Measurements from ENCODE around the gene SSX2IP.
A peak's percentile ranks its signal among the peaks of the same experiment; 100 is the strongest.
"Not testable (repeated sequence)": the region's sequence is repeated elsewhere in the genome, so short reads cannot be mapped to it uniquely, and the experiment has no call there.

SSX2IP gene, protein sequence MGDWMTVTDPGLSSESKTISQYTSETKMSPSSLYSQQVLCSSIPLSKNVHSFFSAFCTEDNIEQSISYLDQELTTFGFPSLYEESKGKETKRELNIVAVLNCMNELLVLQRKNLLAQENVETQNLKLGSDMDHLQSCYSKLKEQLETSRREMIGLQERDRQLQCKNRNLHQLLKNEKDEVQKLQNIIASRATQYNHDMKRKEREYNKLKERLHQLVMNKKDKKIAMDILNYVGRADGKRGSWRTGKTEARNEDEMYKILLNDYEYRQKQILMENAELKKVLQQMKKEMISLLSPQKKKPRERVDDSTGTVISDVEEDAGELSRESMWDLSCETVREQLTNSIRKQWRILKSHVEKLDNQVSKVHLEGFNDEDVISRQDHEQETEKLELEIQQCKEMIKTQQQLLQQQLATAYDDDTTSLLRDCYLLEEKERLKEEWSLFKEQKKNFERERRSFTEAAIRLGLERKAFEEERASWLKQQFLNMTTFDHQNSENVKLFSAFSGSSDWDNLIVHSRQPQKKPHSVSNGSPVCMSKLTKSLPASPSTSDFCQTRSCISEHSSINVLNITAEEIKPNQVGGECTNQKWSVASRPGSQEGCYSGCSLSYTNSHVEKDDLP

GRCh38 chr1:84690397-84691121 lies at the start of gene SSX2IP:
Gene SSX2IP, minus strand, starts transcription at chr1:84690461. Its CDS starts 19,242 bp downstream, at chr1:84671219.
- peak; percentile 99 for DNase-seq (ENCODE audit: low spot score)

DNA sequence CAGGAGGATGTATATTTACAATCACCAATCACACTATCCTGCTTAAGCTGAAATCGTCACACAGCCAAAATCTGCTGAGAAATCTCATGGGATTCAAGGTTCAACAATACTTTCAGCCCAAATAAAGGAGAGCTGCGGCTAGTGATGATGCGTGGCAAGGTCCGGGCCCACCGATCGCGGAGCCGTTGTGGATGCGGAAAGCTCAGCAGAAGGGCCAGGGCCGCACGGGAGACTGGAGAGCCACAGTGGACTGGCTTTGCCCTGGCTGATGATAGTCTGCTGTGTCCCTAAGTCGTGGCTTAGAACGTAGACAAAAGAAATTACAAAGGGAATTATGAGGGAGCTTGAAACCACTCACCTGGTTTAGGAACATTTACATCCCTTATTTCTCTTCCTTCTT lies 48.0 kb upstream of the SSX2IP start:
- DNase-seq (ENCODE audit: low spot score): no peak

DNA sequence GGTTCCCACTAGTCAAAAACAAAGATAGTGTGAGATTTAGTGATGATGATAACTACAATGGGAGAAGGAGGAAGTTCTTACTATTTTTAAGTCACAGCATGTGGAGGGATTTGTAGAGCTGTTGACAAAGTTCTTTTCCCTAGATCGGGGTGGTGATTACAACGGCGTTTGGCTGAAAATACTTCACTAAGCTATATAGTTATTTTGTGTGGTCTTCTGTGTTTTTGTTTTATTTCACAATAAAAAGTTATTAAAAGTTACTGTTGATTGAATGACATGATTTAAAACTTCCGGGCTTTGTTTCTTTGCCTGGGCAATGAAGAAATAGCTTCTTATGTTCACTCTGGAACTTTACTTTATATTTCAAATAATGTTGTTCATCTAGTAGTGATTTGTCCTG lies 47.3 kb upstream of the SSX2IP start:
- DNase-seq (ENCODE audit: low spot score): no peak

DNA sequence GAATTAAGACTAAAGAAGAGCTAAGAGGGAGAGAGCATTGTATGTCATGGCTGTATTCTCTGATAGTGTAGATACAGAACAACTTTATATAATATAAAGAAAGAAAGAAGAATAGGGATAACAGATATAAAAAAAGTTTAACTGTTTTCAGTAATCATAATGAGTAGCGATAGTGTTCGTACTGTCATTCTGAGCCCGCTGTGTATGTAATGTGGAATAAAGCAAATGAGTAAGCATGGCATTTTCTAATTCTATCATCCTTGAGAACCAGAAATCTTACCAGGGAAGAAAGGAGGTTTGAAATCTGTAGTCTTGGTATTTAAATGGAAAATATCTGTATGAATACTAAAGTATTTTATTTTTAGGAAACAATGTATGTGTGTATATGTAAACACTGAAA lies 46.7 kb upstream of the SSX2IP start:
- DNase-seq (ENCODE audit: low spot score): no peak

GRCh38 chr1:84736445-84736844 lies 46.2 kb upstream of the SSX2IP start:
- DNase-seq (ENCODE audit: low spot score): no peak

- peak; percentile 29 for DNase-seq (ENCODE audit: low spot score)
These were observed 45.2 kb upstream of the SSX2IP start for GRCh38 chr1:84735483-84735882.

DNA sequence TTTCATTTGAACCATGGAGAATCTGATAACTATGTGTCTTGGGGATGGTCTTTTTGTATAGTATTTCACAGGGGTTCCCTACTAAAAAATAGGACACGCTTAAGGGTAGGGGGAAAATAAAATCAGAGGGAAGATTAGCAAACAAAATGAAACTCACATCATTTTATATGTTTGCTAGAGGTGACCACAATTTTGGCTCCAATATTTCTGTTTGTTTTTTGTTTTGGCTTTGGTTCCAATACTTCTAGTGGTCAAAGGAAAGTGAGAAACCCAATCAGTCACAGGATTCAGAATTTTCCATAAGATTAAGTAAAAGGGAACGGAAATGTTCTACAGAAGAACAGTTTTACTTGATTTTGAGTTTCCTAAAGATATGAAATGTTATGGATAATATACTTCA lies 42.3 kb upstream of the SSX2IP start:
- no peak for DNase-seq (ENCODE audit: low spot score)

- no peak for DNase-seq (ENCODE audit: low spot score)
These were observed 41.3 kb upstream of the SSX2IP start for GRCh38 chr1:84731519-84731918.

DNA sequence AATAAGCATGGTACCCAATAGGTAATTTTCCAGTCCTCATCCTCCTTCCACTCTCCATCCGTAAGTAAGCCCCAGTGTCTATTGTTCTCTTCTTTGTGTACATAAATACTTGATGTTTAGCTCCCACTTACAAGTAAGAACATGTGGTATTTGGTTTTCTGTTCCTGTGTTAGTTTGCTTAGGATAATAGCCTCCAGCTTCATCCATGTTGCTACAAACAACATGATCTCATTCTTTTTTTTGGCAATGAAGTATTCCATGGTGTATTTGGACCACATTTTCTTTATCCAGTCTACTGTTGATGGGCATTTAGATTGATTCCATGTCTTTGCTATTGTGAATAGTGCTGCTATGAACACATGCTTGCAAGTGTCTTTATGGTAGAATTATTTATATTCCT lies 37.5 kb upstream of the SSX2IP start:
- not testable (repeated sequence) for DNase-seq (ENCODE audit: low spot score)

GRCh38 chr1:84726593-84727499 lies 36.6 kb upstream of the SSX2IP start:
- peak; percentile 22 for DNase-seq (ENCODE audit: low spot score)

GRCh38 chr1:84724128-84724860 lies 34.0 kb upstream of the SSX2IP start:
- DNase-seq (ENCODE audit: low spot score): no peak

GRCh38 chr1:84722794-84723193 lies 32.5 kb upstream of the SSX2IP start:
- peak; percentile 51 for DNase-seq (ENCODE audit: low spot score)

- DNase-seq (ENCODE audit: low spot score): not testable (repeated sequence)
These were observed 31.6 kb upstream of the SSX2IP start for GRCh38 chr1:84721872-84722271.

DNA sequence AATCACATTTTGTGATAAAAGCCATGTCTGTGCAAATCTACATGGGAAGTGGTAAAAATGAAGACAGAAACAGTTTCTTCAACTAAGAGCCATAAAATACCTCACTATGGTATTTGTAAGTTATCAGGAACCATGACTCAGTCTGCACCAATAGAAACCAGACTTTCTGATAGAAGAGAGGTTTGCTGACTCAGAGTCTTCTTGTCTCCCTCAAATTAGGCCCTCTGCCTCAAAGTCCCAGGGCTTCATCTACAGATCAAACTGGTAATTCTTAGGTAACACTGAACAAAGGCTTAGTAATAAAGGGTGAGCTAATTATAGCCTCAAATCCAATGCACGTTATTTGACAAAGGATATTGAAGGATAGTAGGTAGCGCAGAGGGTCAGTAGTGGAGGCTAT lies 30.9 kb upstream of the SSX2IP start:
- peak; percentile 75 for DNase-seq (ENCODE audit: low spot score)

DNA sequence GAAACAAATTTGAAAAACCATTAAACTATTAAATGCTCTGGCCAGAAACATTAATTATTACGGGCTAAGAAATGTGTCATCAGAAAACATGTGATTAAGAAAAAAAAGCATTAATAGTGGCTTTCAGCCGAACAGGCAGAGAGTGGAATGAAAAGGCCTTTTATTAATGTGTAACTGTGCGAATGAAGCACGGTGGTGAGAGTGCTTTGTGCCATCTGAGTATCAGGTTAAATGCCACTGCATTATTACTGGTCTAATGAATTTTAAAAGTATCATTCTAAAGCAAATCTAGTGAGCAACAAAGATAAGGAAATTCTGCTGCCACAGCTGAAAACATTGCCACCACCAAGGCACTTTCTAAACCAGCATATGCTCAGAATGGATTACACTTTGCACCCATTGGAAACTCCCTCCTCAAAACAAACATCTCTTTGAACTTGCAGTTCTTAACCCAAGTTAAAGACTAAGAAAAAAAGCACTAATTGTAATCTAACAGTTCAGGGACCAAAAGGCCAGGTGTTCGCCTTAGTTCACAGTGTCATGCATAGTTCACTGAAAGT lies 30.0 kb upstream of the SSX2IP start:
- no peak for DNase-seq (ENCODE audit: low spot score)

DNA sequence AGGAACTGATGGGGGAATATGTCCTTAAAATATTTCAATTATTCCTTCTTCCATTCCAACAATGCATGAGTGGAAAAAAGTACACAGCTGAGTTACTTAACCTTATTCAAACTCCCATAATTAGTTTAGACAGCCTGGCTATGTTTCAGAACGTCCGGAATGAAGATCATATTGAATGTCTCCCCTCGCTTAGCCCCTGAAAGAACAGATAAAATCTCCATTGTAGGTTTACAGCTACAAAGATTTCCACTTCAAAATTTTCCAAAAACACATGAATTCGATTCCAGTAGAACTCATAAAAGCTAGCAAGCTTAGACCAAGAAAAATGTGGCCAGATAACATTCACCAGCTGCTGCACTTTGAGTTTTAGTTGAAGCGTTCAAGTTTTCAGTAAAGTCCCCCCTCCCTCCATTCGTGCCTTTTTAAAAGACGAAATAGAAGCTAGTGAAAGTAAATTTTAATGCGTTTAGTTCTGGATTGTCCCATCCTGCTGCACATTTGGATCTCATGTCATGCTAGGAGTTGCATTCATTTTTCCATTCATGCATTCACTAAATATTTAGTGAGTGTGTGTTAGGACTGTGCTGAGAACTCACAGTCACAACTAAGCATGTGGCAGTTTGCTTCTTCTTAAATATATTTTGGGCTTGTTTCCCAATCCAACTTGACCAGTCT lies 29.4 kb upstream of the SSX2IP start:
- DNase-seq (ENCODE audit: low spot score): peak; percentile 35

DNA sequence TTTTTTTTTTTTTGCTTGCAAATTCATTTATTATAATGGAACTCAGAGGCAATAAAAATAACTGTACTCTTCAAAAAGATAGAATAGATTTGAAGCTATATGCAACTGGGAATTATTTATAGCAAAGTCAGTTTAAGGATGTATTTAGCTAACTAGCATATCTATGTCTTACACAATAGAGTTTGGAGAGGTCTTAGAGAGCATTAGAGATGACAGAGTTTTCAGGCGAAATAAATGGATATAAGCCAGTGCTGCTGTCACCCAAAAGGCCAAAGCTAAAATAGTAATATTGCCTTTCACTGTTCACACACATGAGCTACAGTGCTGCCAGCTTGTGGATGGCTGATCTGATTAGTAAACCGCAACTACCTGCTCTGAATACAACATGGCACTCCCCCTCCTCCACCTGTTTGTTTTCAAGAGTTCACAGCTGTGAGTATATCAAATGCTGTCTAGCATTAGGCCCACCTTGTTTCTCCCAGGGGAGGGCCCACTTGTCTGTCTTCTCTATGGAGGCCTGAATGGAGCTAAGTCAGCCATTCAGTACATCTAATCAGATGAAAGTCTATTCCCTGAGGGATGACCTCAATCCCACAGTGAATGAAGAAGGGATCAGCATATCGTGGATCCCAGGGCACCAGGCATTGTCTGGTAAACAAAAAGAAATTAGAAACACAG lies 25.2 kb upstream of the SSX2IP start:
- DNase-seq (ENCODE audit: low spot score): no peak

GRCh38 chr1:84712276-84712874 lies 22.1 kb upstream of the SSX2IP start:
- peak; percentile 54 for DNase-seq (ENCODE audit: low spot score)

DNA sequence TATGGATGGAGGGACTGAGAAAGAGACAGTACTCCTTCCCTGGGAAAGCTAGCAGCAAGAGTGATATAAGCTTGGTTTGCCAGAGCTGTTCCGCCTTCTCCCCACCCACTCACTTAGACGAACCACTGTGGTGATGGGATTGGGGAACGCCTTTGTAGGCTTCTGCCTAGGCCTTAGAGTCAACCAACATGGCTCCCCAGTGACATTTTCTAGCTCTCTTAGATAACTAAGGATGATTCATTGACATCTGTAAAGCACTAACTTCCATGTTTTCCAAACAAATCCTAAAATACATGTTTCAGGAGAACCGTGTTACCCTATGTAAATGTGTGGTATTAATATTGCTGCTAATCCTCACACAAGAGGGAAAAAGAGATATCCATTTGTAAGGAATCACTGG lies 21.6 kb upstream of the SSX2IP start:
- DNase-seq (ENCODE audit: low spot score): no peak
